OCI-LY7 (cell line): ENCODE data around the gene SLCO4A1.

Experiments used
- CTCF ChIP-seq: fragments of 200-600 bp; sonication (generic); conservative IDR thresholded peaks from 2 replicates; pipeline ENCODE4 v1.5.1; 2014; ENCODE audit warnings: mild to moderate bottlenecking, antibody characterized with exemption, low read length, moderate library complexity, mixed read lengths
- EZH2phosphoT487 ChIP-seq: fragments of 200-600 bp; sonication (generic); IDR thresholded peaks from 2 replicates; pipeline ENCODE4 v1.6.1; 2018; ENCODE audit warnings: low read depth, borderline replicate concordance, mild to moderate bottlenecking, mixed run types, antibody characterized with exemption, low read length, moderate library complexity, mixed read lengths

GRCh38 chr20:62702013-62702300 is 59.7 kb downstream of the SLCO4A1 start:
- TF ChIP-seq EZH2phosphoT487 (no peak), CTCF (no peak)
